PFSK-1 (cell line): ENCODE results near the gene NAA40.

ENCODE experiments used
- FOXP2 ChIP-seq: optimal IDR thresholded peaks from 2 replicates; pipeline ENCODE3; 2011; ENCODE audit warnings: borderline replicate concordance, control low read depth, inconsistent platforms; ENCODE audit not compliant: insufficient read depth; ENCODE audit errors: extremely low read length, extremely low read depth
- SIN3A ChIP-seq: IDR thresholded peaks from 2 replicates; pipeline ENCODE4 v1.6.1; 2012; ENCODE audit warnings: mild to moderate bottlenecking, low read length, moderate library complexity, borderline replicate concordance; ENCODE audit not compliant: insufficient read depth
- TAF1 ChIP-seq: IDR thresholded peaks from 2 replicates; pipeline ENCODE4 v1.6.1; 2012; ENCODE audit warnings: low read length, control low read depth, borderline replicate concordance; ENCODE audit not compliant: insufficient read depth
- TF ChIP-seq, protein P1 (sequence below), 2 experiments: IDR thresholded peaks; 2 replicates each; pipeline versions ENCODE4 v1.6.1 to v1.8.0; 2011 to 2012; ENCODE audit warnings: low read depth in 2 of 2, low read length in 2 of 2, control low read depth in 1 of 2, inconsistent platforms in 1 of 2, mild to moderate bottlenecking in 1 of 2, moderate library complexity in 1 of 2; ENCODE audit not compliant: insufficient read depth in 1 of 2

DNA sequence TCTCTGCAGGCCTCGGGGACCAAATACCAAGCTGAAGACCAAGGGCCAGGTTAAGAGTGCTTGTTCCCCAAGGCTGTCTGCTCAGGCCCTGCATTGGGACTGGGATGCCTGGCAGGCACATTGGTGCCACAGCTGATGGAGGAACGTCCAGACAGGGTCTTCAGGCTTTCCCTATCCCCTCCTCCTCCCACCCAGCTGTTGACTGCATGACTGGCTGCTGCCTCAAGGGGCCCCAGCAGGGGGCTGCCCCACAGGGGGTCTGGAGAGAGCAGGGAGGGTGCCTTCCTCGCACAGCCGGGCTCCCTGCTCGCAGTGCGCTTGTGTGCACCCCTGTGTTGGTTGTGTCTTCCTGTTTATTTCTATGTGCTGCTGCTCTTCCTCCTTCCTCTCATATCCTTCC, 31.7 kb upstream of the NAA40 start:
- TF ChIP-seq, protein P1, sequence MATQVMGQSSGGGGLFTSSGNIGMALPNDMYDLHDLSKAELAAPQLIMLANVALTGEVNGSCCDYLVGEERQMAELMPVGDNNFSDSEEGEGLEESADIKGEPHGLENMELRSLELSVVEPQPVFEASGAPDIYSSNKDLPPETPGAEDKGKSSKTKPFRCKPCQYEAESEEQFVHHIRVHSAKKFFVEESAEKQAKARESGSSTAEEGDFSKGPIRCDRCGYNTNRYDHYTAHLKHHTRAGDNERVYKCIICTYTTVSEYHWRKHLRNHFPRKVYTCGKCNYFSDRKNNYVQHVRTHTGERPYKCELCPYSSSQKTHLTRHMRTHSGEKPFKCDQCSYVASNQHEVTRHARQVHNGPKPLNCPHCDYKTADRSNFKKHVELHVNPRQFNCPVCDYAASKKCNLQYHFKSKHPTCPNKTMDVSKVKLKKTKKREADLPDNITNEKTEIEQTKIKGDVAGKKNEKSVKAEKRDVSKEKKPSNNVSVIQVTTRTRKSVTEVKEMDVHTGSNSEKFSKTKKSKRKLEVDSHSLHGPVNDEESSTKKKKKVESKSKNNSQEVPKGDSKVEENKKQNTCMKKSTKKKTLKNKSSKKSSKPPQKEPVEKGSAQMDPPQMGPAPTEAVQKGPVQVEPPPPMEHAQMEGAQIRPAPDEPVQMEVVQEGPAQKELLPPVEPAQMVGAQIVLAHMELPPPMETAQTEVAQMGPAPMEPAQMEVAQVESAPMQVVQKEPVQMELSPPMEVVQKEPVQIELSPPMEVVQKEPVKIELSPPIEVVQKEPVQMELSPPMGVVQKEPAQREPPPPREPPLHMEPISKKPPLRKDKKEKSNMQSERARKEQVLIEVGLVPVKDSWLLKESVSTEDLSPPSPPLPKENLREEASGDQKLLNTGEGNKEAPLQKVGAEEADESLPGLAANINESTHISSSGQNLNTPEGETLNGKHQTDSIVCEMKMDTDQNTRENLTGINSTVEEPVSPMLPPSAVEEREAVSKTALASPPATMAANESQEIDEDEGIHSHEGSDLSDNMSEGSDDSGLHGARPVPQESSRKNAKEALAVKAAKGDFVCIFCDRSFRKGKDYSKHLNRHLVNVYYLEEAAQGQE (IDR thresholded peaks at IDR 0.05; ENCODE audit: insufficient read depth in 1 of 2, low read depth in 2 of 2, low read length in 2 of 2), result no peak
- no peak for TF ChIP-seq FOXP2
- TF ChIP-seq TAF1, result no peak
- TF ChIP-seq SIN3A, result no peak
